Mesenchymal stem cell (in vitro differentiated cells and primary cell): Measurements from ENCODE around the gene UIMC1.

Experiments used
- DNase-seq: peaks from one replicate; pipeline ENCODE4 v3.0.0-alpha.2; 2013
- H2AFZ ChIP-seq: one replicate; pipeline ENCODE4 v1.6.1; 2013; ENCODE audit warnings: low read depth, mild to moderate bottlenecking, control low read depth, inconsistent platforms, low read length, moderate library complexity
- H2AK5ac ChIP-seq: 2 replicates; pipeline ENCODE4 v1.6.1; 2013; ENCODE audit warnings: low read length, moderate library complexity, mild to moderate bottlenecking, inconsistent platforms; ENCODE audit not compliant: severe bottlenecking
- H2BK120ac ChIP-seq: one replicate; pipeline ENCODE4 v1.6.1; 2013; ENCODE audit warnings: low read depth, mild to moderate bottlenecking, inconsistent platforms, low read length, moderate library complexity
- H2BK12ac ChIP-seq, 2 experiments: one replicate each; pipeline ENCODE4 v1.6.1; 2013; ENCODE audit warnings: inconsistent platforms in 2 of 2, low read length in 2 of 2, mild to moderate bottlenecking in 2 of 2, moderate library complexity in 2 of 2, control low read depth in 1 of 2
- H2BK15ac ChIP-seq: one replicate; pipeline ENCODE4 v1.6.1; 2013; ENCODE audit warnings: mild to moderate bottlenecking, low read depth, inconsistent platforms; ENCODE audit not compliant: poor library complexity, severe bottlenecking
- H2BK5ac ChIP-seq: 2 replicates; pipeline ENCODE4 v1.6.1; 2013; ENCODE audit warnings: low read depth, mild to moderate bottlenecking, low read length, control low read depth, inconsistent platforms; ENCODE audit not compliant: poor library complexity, severe bottlenecking
- H3K14ac ChIP-seq, 2 experiments: one replicate each; pipeline ENCODE4 v1.6.1; 2013; ENCODE audit warnings: inconsistent platforms in 2 of 2, low read length in 2 of 2, control low read depth in 1 of 2, mild to moderate bottlenecking in 1 of 2, moderate library complexity in 1 of 2
- H3K18ac ChIP-seq, 2 experiments: one replicate each; pipeline ENCODE4 v1.6.1; 2013; ENCODE audit warnings: inconsistent platforms in 2 of 2, low read length in 2 of 2, control low read depth in 1 of 2, low read depth in 1 of 2, mild to moderate bottlenecking in 1 of 2
- H3K23ac ChIP-seq, 2 experiments: one replicate each; pipeline ENCODE4 v1.6.1; 2013; ENCODE audit warnings: inconsistent platforms in 2 of 2, low read length in 2 of 2, mild to moderate bottlenecking in 2 of 2, moderate library complexity in 2 of 2, control low read depth in 1 of 2
- H3K27ac ChIP-seq: 2 replicates; pipeline ENCODE4 v1.5.1; 2013; ENCODE audit warnings: mild to moderate bottlenecking, moderate library complexity, low read length, control low read depth, inconsistent platforms; ENCODE audit not compliant: poor library complexity, severe bottlenecking
- H3K27me3 ChIP-seq, 2 experiments: 2 replicates each; pipeline versions ENCODE4 v1.6.1 to v1.7.0; 2013; ENCODE audit warnings: low read length in 2 of 2, mild to moderate bottlenecking in 2 of 2, moderate library complexity in 2 of 2, control low read depth in 1 of 2, inconsistent platforms in 1 of 2; ENCODE audit not compliant: control insufficient read depth in 1 of 2, insufficient read depth in 1 of 2
- H3K36me3 ChIP-seq, 2 experiments: 2 replicates each; pipeline versions ENCODE4 v1.6.1 to v1.7.0; 2013; ENCODE audit warnings: low read length in 2 of 2, control low read depth in 1 of 2, inconsistent platforms in 1 of 2, low read depth in 1 of 2, mild to moderate bottlenecking in 1 of 2; ENCODE audit not compliant: insufficient read depth in 2 of 2, control insufficient read depth in 1 of 2
- H3K4ac ChIP-seq, 2 experiments: one replicate each; pipeline ENCODE4 v1.6.1; 2013; ENCODE audit warnings: inconsistent platforms in 2 of 2, low read length in 2 of 2, mild to moderate bottlenecking in 2 of 2, moderate library complexity in 2 of 2, control low read depth in 1 of 2, low read depth in 1 of 2
- H3K4me1 ChIP-seq: 2 replicates; pipeline ENCODE4 v1.6.1; 2013; ENCODE audit warnings: low read depth, low read length, control low read depth; ENCODE audit not compliant: control insufficient read depth, insufficient read depth
- H3K4me2 ChIP-seq: 2 replicates; pipeline ENCODE4 v1.6.1; 2013; ENCODE audit warnings: low read length, mild to moderate bottlenecking, inconsistent platforms; ENCODE audit not compliant: poor library complexity, severe bottlenecking
- H3K4me3 ChIP-seq, 2 experiments: 2 replicates each; pipeline versions ENCODE4 v1.5.1 to v1.7.0; 2013; ENCODE audit warnings: low read length in 2 of 2, mild to moderate bottlenecking in 2 of 2, control low read depth in 1 of 2, low read depth in 1 of 2; ENCODE audit not compliant: insufficient read depth in 1 of 2
- H3K79me1 ChIP-seq: replicated peaks from 2 replicates; pipeline ENCODE4 v1.6.1; 2013; ENCODE audit warnings: mild to moderate bottlenecking, control low read depth, low read length, inconsistent platforms; ENCODE audit not compliant: poor library complexity, severe bottlenecking
- H3K9ac ChIP-seq: 2 replicates; pipeline ENCODE4 v1.7.0; 2013; ENCODE audit warnings: mild to moderate bottlenecking, low read length, moderate library complexity
- H3K9me3 ChIP-seq: 2 replicates; pipeline ENCODE4 v1.7.0; 2013; ENCODE audit warnings: mild to moderate bottlenecking, low read length; ENCODE audit not compliant: control insufficient read depth
- H4K8ac ChIP-seq: one replicate; pipeline ENCODE4 v1.6.1; 2013; ENCODE audit warnings: inconsistent platforms, mild to moderate bottlenecking, low read length, moderate library complexity
- H4K91ac ChIP-seq: one replicate; pipeline ENCODE4 v1.6.1; 2013; ENCODE audit warnings: mild to moderate bottlenecking, low read length, inconsistent platforms
- WGBS: methylation state at CpG from one replicate; pipeline ENCODE4 v1.1.7; 2013; ENCODE audit warnings: mixed read lengths; 5-methylcytosine and 5-hydroxymethylcytosine counted together

The UIMC1 gene

GRCh38 chr5:177040814-177041420 lies 34.3 kb upstream of the UIMC1 start:
- H2BK5ac ChIP-seq: no peak overlapping the region
- H3K36me3 ChIP-seq: peaks cover 21 to 46% of the 10 kb centered on the region in 2 experiments
- H3K23ac ChIP-seq: no peak overlapping the region
- peak overlapping the region; percentile 34 for H3K9ac ChIP-seq
- WGBS: 88% methylated on average over 3 of the region's 3 CpGs
- no peak overlapping the region for H2BK12ac ChIP-seq
- H3K4ac ChIP-seq: no peak overlapping the region
- no peak overlapping the region for H3K27ac ChIP-seq
- H3K14ac ChIP-seq: no peak overlapping the region
- H2BK15ac ChIP-seq: no peak overlapping the region
- no peak overlapping the region for H4K8ac ChIP-seq
- H2AFZ ChIP-seq: no peak overlapping the region
- no peak overlapping the region for H3K4me2 ChIP-seq
- no peak overlapping the region for H2AK5ac ChIP-seq
- no peak overlapping the region for H2BK120ac ChIP-seq
- H4K91ac ChIP-seq: no peak overlapping the region
- DNase-seq: no peak
- H3K18ac ChIP-seq: no peak overlapping the region
- H3K79me1 ChIP-seq: peaks cover 35% of the 10 kb centered on the region
- H3K9me3 ChIP-seq: no peaks in the 10 kb centered on the region
- H3K4me1 ChIP-seq: peaks cover 8% of the 10 kb centered on the region
- no peak overlapping the region for H3K4me3 ChIP-seq
- H3K27me3 ChIP-seq: no peaks in the 10 kb centered on the region

GRCh38 chr5:177036921-177037320 lies 30.3 kb upstream of the UIMC1 start:
- 97% methylated on average over 5 of the region's 5 CpGs for WGBS

GRCh38 chr5:177036443-177036842 lies 29.9 kb upstream of the UIMC1 start:
- H3K36me3 ChIP-seq: peaks cover 12 to 14% of the 10 kb centered on the region in 2 experiments
- no peak overlapping the region for H4K91ac ChIP-seq
- no peaks in the 10 kb centered on the region for H3K9me3 ChIP-seq
- H4K8ac ChIP-seq: no peak overlapping the region
- H3K18ac ChIP-seq: no peak overlapping the region
- H3K23ac ChIP-seq: no peak overlapping the region
- H3K4me2 ChIP-seq: no peak overlapping the region
- peaks cover 12% of the 10 kb centered on the region for H3K4me1 ChIP-seq
- no peak overlapping the region for H2AFZ ChIP-seq
- H3K14ac ChIP-seq: no peak overlapping the region
- H3K27ac ChIP-seq: no peak overlapping the region
- no peak overlapping the region for H2BK5ac ChIP-seq
- no peak overlapping the region for H2BK15ac ChIP-seq
- no peak overlapping the region for H2AK5ac ChIP-seq
- peaks cover 40% of the 10 kb centered on the region for H3K79me1 ChIP-seq
- no peak overlapping the region for H2BK120ac ChIP-seq
- no peak overlapping the region for H3K9ac ChIP-seq
- no peak overlapping the region for H2BK12ac ChIP-seq
- DNase-seq: no peak
- no peaks in the 10 kb centered on the region for H3K27me3 ChIP-seq
- no peak overlapping the region for H3K4me3 ChIP-seq
- 70% methylated on average over 5 of the region's 5 CpGs for WGBS
- no peak overlapping the region for H3K4ac ChIP-seq

More at GRCh38 chr5:177036921-177037320, 30.3 kb upstream of the UIMC1 start:
- Histone ChIP-seq H3K79me1 (peaks cover 40% of the 10 kb centered on the region), H2BK15ac (no peak overlapping the region), H3K4me1 (peaks cover 12% of the 10 kb centered on the region), H3K4me2 (no peak overlapping the region), H3K27me3 (no peaks in the 10 kb centered on the region), H3K9me3 (no peaks in the 10 kb centered on the region), H2BK5ac (no peak overlapping the region), H4K8ac (no peak overlapping the region), H2BK12ac (no peak overlapping the region), H3K9ac (no peak overlapping the region), H2BK120ac (no peak overlapping the region), H3K14ac (no peak overlapping the region), H3K23ac (no peak overlapping the region), H3K36me3 (peaks cover 14 to 17% of the 10 kb centered on the region in 2 experiments), H3K4ac (no peak overlapping the region), H2AK5ac (no peak overlapping the region), H2AFZ (no peak overlapping the region), H3K18ac (no peak overlapping the region), H4K91ac (no peak overlapping the region), H3K4me3 (no peak overlapping the region), H3K27ac (no peak overlapping the region)
- no peak for DNase-seq

GRCh38 chr5:177035976-177036375 lies 29.4 kb upstream of the UIMC1 start:
- no peak overlapping the region for H3K9ac ChIP-seq
- H2AFZ ChIP-seq: no peak overlapping the region
- no peak overlapping the region for H3K4me2 ChIP-seq
- H4K8ac ChIP-seq: no peak overlapping the region
- no peak overlapping the region for H3K18ac ChIP-seq
- H3K27ac ChIP-seq: no peak overlapping the region
- H3K23ac ChIP-seq: no peak overlapping the region
- no peak overlapping the region for H2BK120ac ChIP-seq
- no peak overlapping the region for H3K4ac ChIP-seq
- H3K4me1 ChIP-seq: peaks cover 12% of the 10 kb centered on the region
- no peaks in the 10 kb centered on the region for H3K27me3 ChIP-seq
- no peak overlapping the region for H3K4me3 ChIP-seq
- 40% methylated on average over 1 of the region's 1 CpG for WGBS
- no peak overlapping the region for H2AK5ac ChIP-seq
- no peak overlapping the region for H3K14ac ChIP-seq
- no peak overlapping the region for H4K91ac ChIP-seq
- no peak overlapping the region for H2BK12ac ChIP-seq
- H2BK15ac ChIP-seq: no peak overlapping the region
- H3K9me3 ChIP-seq: no peaks in the 10 kb centered on the region
- no peak overlapping the region for H2BK5ac ChIP-seq
- peaks cover 12 to 13% of the 10 kb centered on the region in 2 experiments for H3K36me3 ChIP-seq
- no peak for DNase-seq
- H3K79me1 ChIP-seq: peaks cover 38% of the 10 kb centered on the region
